ENCODE results near the gene RCCD1.
"Not testable (repeated sequence)": the region's sequence is repeated elsewhere in the genome, so short reads cannot be mapped to it uniquely, and the experiment has no call there.

Gene RCCD1

GRCh38 chr15:90918034-90918788 is 36.5 kb upstream of the RCCD1 start:
- no peak for DNase-seq

- DNase-seq = no peak
Measured at GRCh38 chr15:90918835-90919234, 35.8 kb upstream of the RCCD1 start.

GRCh38 chr15:90921887-90922286 is 32.8 kb upstream of the RCCD1 start:
- no peak for DNase-seq

- not testable (repeated sequence) for DNase-seq
Measured at GRCh38 chr15:90922712-90923322, 31.9 kb upstream of the RCCD1 start.

- no peak for DNase-seq
Measured at GRCh38 chr15:90924375-90924774, 30.3 kb upstream of the RCCD1 start.

- DNase-seq = not testable (repeated sequence)
Measured at GRCh38 chr15:90926766-90927165, 27.9 kb upstream of the RCCD1 start.

- not testable (repeated sequence) for DNase-seq
Measured at GRCh38 chr15:90928106-90928505, 26.6 kb upstream of the RCCD1 start.

GRCh38 chr15:90929246-90930019 is 25.3 kb upstream of the RCCD1 start:
- no peak for DNase-seq

GRCh38 chr15:90930861-90931574 is 23.7 kb upstream of the RCCD1 start:
- no peak for DNase-seq

- DNase-seq = no peak
Measured at GRCh38 chr15:90931575-90931827, 23.2 kb upstream of the RCCD1 start.

GRCh38 chr15:90931828-90932659 is 22.6 kb upstream of the RCCD1 start, which contains the start of gene HDDC3:
TSS of gene HDDC3 (minus strand) at chr15:90932549. CDS start at chr15:90932540, 9 bp downstream.
- DNase-seq = peak; percentile 63

- no peak for DNase-seq
Measured at GRCh38 chr15:90932660-90932991, 22.1 kb upstream of the RCCD1 start.

- DNase-seq = no peak
Measured at GRCh38 chr15:90933301-90933700, 21.4 kb upstream of the RCCD1 start.

- DNase-seq = peak; percentile 53
Measured at GRCh38 chr15:90934256-90934948, 20.3 kb upstream of the RCCD1 start.

GRCh38 chr15:90934949-90935751 is 19.5 kb upstream of the RCCD1 start, which contains the start of gene UNC45A:
TSS of gene UNC45A (plus strand) at chr15:90935285. CDS start at chr15:90935325, 40 bp downstream.
- peak; percentile 64 for DNase-seq

- no peak for DNase-seq
Measured at GRCh38 chr15:90936823-90937222, 17.9 kb upstream of the RCCD1 start.

GRCh38 chr15:90938261-90938660 is 16.4 kb upstream of the RCCD1 start:
- DNase-seq = no peak

- DNase-seq = no peak
Measured at GRCh38 chr15:90939756-90940155, 14.9 kb upstream of the RCCD1 start.

GRCh38 chr15:90941038-90941437 is 13.6 kb upstream of the RCCD1 start:
- DNase-seq = no peak

- DNase-seq = no peak
Measured at GRCh38 chr15:90942354-90943120, 12.1 kb upstream of the RCCD1 start.
